Neutrophil (primary cell): Measurements from ENCODE around the gene TMED6.

ENCODE experiments used
- H3K27ac ChIP-seq: fragments of 200-600 bp; sonication (generic); 2 replicates; pipeline ENCODE4 v1.5.1; 2016; ENCODE audit warnings: mild to moderate bottlenecking, moderate library complexity
- H3K27me3 ChIP-seq: fragments of 200-600 bp; sonication (generic); 2 replicates; pipeline ENCODE4 v1.6.0; 2016; ENCODE audit warnings: mild to moderate bottlenecking
- H3K36me3 ChIP-seq: fragments of 200-600 bp; sonication (generic); 2 replicates; pipeline ENCODE4 v1.5.1; 2017
- H3K4me1 ChIP-seq, 2 experiments: fragments of 200-600 bp in 1 of 2; sonication (generic) in 1 of 2; 1 replicate in 1 of 2; 2 replicates in 1 of 2; pipeline versions ENCODE4 v1.5.1 to v1.6.1; 2013 to 2016; ENCODE audit warnings: low read depth in 1 of 2, low read length in 1 of 2, mild to moderate bottlenecking in 1 of 2, moderate library complexity in 1 of 2; ENCODE audit not compliant: control insufficient read depth in 1 of 2, insufficient read depth in 1 of 2
- H3K4me3 ChIP-seq, 2 experiments: fragments of 200-600 bp in 1 of 2; sonication (generic) in 1 of 2; 1 replicate in 1 of 2; 2 replicates in 1 of 2; pipeline ENCODE4 v1.5.1; 2013 to 2016; ENCODE audit warnings: low read depth in 1 of 2, low read length in 1 of 2, mild to moderate bottlenecking in 1 of 2, moderate library complexity in 1 of 2
- H3K9me3 ChIP-seq: fragments of 200-600 bp; sonication (generic); 2 replicates; pipeline ENCODE4 v1.5.1; 2016
- TF ChIP-seq, protein P1 (sequence below): fragments of 200-600 bp; sonication (generic); IDR thresholded peaks from 2 replicates; pipeline ENCODE4 v1.5.1; 2016; ENCODE audit warnings: antibody characterized with exemption

TMED6 gene

DNA sequence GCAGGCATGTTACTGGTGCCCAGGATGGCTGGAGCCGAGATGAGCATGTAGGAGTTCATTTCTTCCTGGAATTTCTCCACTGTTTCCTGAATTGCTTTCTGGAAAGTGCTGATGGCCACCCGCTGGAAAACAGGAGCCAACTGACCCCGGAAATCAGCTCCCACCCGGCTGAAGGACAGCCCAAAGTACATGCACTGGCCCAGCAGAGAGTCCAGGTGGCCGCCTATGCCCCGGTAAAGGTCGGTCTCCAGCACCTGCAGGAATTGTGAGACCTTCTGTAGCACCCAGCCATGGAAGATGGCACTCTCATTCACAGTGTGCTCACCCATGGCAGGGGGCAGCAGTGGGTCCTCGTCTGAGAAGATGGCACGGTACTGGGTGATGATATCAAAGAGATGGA, 16.9 kb downstream of the TMED6 start:
- peaks cover 19 to 24% of the 10 kb centered on the region in 2 experiments for H3K4me1 ChIP-seq
- no peaks in the 10 kb centered on the region for H3K27me3 ChIP-seq
- TF ChIP-seq, protein P1, sequence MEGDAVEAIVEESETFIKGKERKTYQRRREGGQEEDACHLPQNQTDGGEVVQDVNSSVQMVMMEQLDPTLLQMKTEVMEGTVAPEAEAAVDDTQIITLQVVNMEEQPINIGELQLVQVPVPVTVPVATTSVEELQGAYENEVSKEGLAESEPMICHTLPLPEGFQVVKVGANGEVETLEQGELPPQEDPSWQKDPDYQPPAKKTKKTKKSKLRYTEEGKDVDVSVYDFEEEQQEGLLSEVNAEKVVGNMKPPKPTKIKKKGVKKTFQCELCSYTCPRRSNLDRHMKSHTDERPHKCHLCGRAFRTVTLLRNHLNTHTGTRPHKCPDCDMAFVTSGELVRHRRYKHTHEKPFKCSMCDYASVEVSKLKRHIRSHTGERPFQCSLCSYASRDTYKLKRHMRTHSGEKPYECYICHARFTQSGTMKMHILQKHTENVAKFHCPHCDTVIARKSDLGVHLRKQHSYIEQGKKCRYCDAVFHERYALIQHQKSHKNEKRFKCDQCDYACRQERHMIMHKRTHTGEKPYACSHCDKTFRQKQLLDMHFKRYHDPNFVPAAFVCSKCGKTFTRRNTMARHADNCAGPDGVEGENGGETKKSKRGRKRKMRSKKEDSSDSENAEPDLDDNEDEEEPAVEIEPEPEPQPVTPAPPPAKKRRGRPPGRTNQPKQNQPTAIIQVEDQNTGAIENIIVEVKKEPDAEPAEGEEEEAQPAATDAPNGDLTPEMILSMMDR, result no peak
- peaks cover 45% of the 10 kb centered on the region for H3K36me3 ChIP-seq
- no peaks in the 10 kb centered on the region for H3K9me3 ChIP-seq
- no peak overlapping the region for H3K4me3 ChIP-seq
- H3K27ac ChIP-seq, result no peak overlapping the region

DNA sequence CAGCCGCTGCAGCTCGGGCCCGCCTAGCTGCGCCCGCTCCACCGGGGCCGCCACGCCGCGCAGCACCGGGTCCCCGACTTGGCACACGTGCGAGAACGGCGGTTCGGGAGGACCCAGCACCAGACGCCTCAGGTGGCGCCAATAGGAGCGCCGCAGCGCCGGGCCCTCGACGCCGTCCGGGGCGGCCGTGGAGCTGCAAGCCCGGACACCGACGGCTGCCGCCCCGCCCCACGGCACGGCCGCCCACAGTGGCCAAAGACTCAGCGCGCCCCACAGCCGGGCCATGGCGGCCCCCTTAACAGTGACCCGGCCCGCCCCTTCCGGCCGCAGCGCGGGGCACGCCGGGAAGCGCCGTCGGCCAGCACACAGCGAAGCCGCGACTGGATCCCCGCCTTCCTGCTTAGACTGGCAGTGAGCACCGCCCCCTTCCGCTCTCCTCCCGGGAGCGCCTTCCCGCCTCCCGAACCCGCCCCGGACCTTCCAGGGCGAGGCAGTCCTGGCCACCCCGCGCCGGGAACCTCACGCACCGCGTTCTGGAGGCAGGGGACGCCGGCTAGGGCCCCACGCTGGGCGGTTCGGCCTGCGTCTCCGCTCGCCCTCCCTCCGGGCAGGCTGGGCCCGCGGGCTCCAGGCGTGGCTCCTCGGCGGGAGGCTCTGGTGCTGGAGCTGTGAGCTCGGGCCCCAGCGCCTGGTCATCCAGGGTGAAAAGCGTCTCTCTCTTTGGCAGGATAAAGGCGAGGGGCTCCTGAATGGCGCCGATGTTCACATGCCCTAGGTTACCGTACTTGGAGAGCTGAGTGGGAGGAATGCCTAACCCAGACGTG, 21.1 kb downstream of the TMED6 start, which contains the start of gene PDF:
Gene PDF (minus strand): TSS at position 303 of the 824 bp plus-strand sequence. CDS start 18 bp downstream, at position 285.
- Histone ChIP-seq H3K4me1 (peaks cover 19 to 22% of the 10 kb centered on the region in 2 experiments), H3K27me3 (no peaks in the 10 kb centered on the region), H3K4me3 (peak within 1 kb of the TSS; percentile 83 to 96)

DNA sequence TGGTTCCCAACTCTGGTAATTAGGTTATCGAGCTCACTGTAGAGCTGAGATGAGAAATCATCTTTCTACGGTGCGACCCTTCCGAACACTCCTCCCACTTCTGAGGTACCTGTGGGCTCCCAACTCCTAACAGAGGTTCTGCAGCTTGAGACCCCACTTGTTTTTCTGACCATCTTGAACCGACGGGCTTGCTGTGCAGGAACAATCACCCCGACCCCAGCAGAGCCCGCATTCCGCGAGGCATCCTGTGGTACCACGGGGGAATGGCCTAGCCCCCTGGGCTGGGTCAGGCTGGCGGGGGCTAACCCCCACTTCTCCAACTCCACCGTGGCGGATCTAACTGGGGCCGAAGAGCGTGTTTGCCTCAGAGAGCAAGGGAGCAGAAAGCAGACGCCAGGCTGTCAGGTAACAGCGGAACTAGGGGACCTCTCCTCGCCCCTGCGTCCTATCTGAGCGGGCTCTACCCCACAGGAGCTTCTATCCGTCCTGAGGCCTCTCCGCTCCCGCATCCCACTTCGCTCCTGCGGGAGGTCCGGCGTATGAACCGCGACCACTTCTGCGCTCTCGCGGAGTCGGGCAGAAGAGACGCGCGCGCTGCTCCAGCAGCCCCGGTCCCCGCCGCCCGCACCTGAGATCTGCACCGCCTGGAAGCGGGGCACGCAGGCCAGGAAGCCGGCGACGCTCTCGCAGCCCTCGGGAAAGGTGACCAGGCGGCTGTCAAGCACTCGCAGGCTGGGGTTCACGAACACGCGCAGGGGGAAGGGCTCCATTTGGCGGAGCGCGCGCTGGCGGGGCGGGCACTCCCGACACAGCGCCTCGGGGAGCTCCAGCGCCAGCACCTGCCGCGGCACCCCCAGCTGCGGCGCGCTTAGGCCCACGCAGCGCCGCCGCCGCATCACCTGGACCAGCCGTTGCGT, 22.0 kb downstream of the TMED6 start:
- Histone ChIP-seq H3K27me3 (no peaks in the 10 kb centered on the region), H3K4me3 (peak overlapping the region; percentile 83 to 96), H3K27ac (peak overlapping the region; percentile 88), H3K4me1 (peaks cover 19 to 22% of the 10 kb centered on the region in 2 experiments), H3K36me3 (peaks cover 53% of the 10 kb centered on the region), H3K9me3 (no peaks in the 10 kb centered on the region)
- TF ChIP-seq, protein P1, result no peak

More for the DNA sequence above, 21.1 kb downstream of the TMED6 start, which contains the start of gene PDF:
- Histone ChIP-seq H3K27ac (peak within 1 kb of the TSS; percentile 88), H3K9me3 (no peaks in the 10 kb centered on the region), H3K36me3 (peaks cover 53% of the 10 kb centered on the region)
- TF ChIP-seq, protein P1, result peak; percentile 24

DNA sequence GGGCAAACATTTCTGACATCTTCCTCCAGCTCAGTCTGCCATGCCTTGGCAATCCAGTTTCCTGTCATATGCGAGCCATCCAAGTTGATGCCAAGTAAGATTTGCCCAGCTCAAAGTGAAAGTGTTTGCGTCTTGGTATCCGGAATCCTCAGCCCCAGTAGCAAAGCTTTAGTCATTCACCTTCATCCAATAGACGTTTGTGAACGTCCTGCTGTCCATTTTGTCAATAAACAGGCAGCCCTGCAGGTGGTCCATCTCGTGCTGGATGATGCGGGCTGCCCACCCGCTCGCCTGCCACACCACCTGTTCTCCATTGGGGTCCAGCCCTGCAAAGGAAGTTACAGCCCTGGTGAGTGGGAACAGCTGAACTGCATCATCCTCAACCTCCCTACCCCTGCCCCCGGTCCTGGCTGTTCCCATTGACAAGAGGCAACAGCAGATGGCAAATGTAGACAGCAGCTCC, 22.7 kb downstream of the TMED6 start:
- Histone ChIP-seq H3K9me3 (no peaks in the 10 kb centered on the region), H3K4me3 (no peak overlapping the region), H3K36me3 (peaks cover 53% of the 10 kb centered on the region), H3K27me3 (no peaks in the 10 kb centered on the region), H3K4me1 (peaks cover 19 to 22% of the 10 kb centered on the region in 2 experiments), H3K27ac (no peak overlapping the region)
- TF ChIP-seq, protein P1, result no peak

DNA sequence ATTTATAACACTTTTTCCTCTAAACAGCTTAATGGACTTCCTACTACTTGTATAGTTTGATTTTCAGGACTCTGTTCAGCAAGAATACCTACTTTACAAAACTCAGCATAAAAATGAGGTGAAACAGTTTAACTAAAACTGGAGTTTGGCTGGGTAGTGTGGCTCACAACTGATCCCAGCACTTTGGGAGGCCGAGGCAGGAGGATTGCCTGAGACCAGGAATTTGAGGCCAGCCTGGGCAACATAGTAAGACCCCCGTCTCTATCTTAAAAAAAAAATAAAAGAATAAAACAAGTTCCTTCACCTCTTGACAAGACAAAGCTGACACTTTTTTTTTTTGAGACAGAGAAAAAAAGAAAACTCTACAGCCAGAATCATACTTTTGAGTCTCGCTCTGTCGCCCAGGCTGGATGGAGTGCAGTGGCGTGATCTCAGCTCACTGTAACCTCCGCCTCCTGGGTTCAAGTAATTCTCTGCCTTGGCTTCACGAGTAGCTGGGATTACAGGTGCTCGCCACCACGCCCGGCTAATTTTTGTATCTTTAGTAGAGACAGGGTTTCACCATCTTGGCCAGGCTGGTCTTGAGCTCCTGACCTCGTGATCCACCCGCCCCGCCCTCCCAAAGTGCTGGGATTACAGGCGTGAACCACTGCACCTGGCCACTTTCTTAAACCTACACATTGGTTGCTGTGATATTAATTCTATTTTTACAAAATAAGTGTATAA, 23.8 kb downstream of the TMED6 start:
- H3K27me3 ChIP-seq, result no peaks in the 10 kb centered on the region
- no peak overlapping the region for H3K4me3 ChIP-seq
- H3K4me1 ChIP-seq, result peaks cover 19 to 22% of the 10 kb centered on the region in 2 experiments
- TF ChIP-seq, protein P1, result no peak
- no peaks in the 10 kb centered on the region for H3K9me3 ChIP-seq
- H3K36me3 ChIP-seq, result peaks cover 56% of the 10 kb centered on the region
- H3K27ac ChIP-seq, result no peak overlapping the region
